Gastroesophageal sphincter (tissue), 4 donors: ENCODE data around the gene CCDC197. TPM values are rescaled to one million over a fixed set of nuclear protein-coding genes. Genes with fewer than 3 reads are reported as not detected.
A peak's percentile ranks its signal among the peaks of the same experiment; 100 is the strongest.

Experiments used
- ATAC-seq: fragments of 150-250 bp; one replicate; pipeline ENCODE4 v1.9.1; 2016; ENCODE audit warnings: mild to moderate bottlenecking, moderate library complexity
- H3K27ac ChIP-seq, 4 donors: fragments of 200-600 bp; sonication (generic) in 3 of 4; 1 replicate in 3 of 4; 2 replicates in 1 of 4; pipeline ENCODE4 v1.5.1; 2016 to 2019
- H3K27me3 ChIP-seq: fragments of 200-600 bp; sonication (generic); one replicate; pipeline ENCODE4 v1.5.1; 2019
- H3K36me3 ChIP-seq, 2 donors: fragments of 200-600 bp; sonication (generic); one replicate each; pipeline ENCODE4 v1.5.1; 2019; ENCODE audit warnings: control low read depth in 1 of 2
- H3K4me1 ChIP-seq, 3 donors: fragments of 200-600 bp; sonication (generic); 1 replicate in 2 of 3; 2 replicates in 1 of 3; pipeline ENCODE4 v1.5.1; 2016 to 2019; ENCODE audit warnings: control low read depth in 2 of 3
- H3K4me3 ChIP-seq, 2 donors: fragments of 200-600 bp; sonication (generic); one replicate each; pipeline ENCODE4 v1.5.1; 2019; ENCODE audit warnings: mild to moderate bottlenecking in 1 of 2, moderate library complexity in 1 of 2
- H3K9me3 ChIP-seq, 3 donors: fragments of 200-600 bp; sonication (generic); one replicate each; pipeline ENCODE4 v1.5.1; 2017 to 2019; ENCODE audit warnings: control low read depth in 2 of 3
- CTCF ChIP-seq, 4 experiments: fragments of 200-600 bp in 2 of 4; fragments of 450-650 bp in 2 of 4; sonication (generic) in 1 of 4; IDR thresholded peaks; one replicate each; pipeline ENCODE4 v1.5.1; 2017 to 2019; ENCODE audit warnings: antibody characterized with exemption in 4 of 4, mild to moderate bottlenecking in 2 of 4, moderate library complexity in 2 of 4
- EP300 ChIP-seq: sonication (generic); formaldehyde crosslinking; IDR thresholded peaks from one replicate; pipeline ENCODE4 v1.6.1; 2017; ENCODE audit warnings: antibody characterized with exemption, mild to moderate bottlenecking
- POLR2A ChIP-seq, 2 donors: fragments of 450-650 bp; IDR thresholded peaks; one replicate each; pipeline ENCODE4 v1.6.1; 2017; ENCODE audit warnings: antibody characterized with exemption in 2 of 2, mild to moderate bottlenecking in 2 of 2, moderate library complexity in 1 of 2
- POLR2AphosphoS5 ChIP-seq: sonication (generic); formaldehyde crosslinking; IDR thresholded peaks from one replicate; pipeline ENCODE4 v1.6.1; 2017; ENCODE audit warnings: antibody characterized with exemption
- WGBS, 2 donors: methylation state at CpG; one replicate each; pipeline ENCODE4 v1.1.5; 2018; ENCODE audit warnings: low coverage in 1 of 2; 5-methylcytosine and 5-hydroxymethylcytosine counted together
- total RNA-seq, 4 donors: library from RNA; depleted of rRNA; stranded (reverse); fragments of >200 nt; gene quantifications; one replicate each; pipeline ENCODE4 v1.1.0, GENCODE V29; 2016

CCDC197 gene
- total RNA-seq, 4 donors from 2014 or later = not detected

GRCh38 chr14:94030571-94030970 is 33.5 kb downstream of the CCDC197 start:
- no peak overlapping the region for H3K4me3 ChIP-seq
- no peak for ATAC-seq
- H3K27me3 ChIP-seq = no peaks in the 10 kb centered on the region
- no peak overlapping the region for H3K27ac ChIP-seq
- H3K9me3 ChIP-seq = no peaks in the 10 kb centered on the region
- H3K36me3 ChIP-seq = no peaks in the 10 kb centered on the region
- 84 to 86% methylated on average over 6 to 8 of the region's 14 CpGs for WGBS, 2 donors
- peaks cover 0 to 20% (median 8%) of the 10 kb centered on the region in 3 donors for H3K4me1 ChIP-seq
- TF ChIP-seq EP300 (no peak), POLR2A (IDR thresholded peaks at IDR 0.05) (no peak)

- no peak overlapping the region for H3K27ac ChIP-seq
- H3K36me3 ChIP-seq = no peaks in the 10 kb centered on the region
- WGBS, 2 donors = 86 to 88% methylated on average over 6 to 8 of the region's 8 CpGs
- no peaks in the 10 kb centered on the region for H3K27me3 ChIP-seq
- no peak overlapping the region for H3K4me3 ChIP-seq
- H3K9me3 ChIP-seq = no peaks in the 10 kb centered on the region
- H3K4me1 ChIP-seq = peaks cover 0 to 16% (median 8%) of the 10 kb centered on the region in 3 donors
- TF ChIP-seq POLR2AphosphoS5 = no peak
- no peak for TF ChIP-seq POLR2A (IDR thresholded peaks at IDR 0.05)
- TF ChIP-seq EP300 = no peak
- TF ChIP-seq CTCF (IDR thresholded peaks at IDR 0.05) = no peak
- ATAC-seq = no peak
These were observed 34.2 kb downstream of the CCDC197 start for GRCh38 chr14:94031161-94031882.

- Histone ChIP-seq H3K36me3 (no peaks in the 10 kb centered on the region), H3K27ac (no peak overlapping the region), H3K4me1 (peaks cover 0 to 10% (median 4%) of the 10 kb centered on the region in 3 donors), H3K27me3 (no peaks in the 10 kb centered on the region), H3K9me3 (no peaks in the 10 kb centered on the region), H3K4me3 (no peak overlapping the region)
- no peak for ATAC-seq
- TF ChIP-seq CTCF (IDR thresholded peaks at IDR 0.05) (no peak), POLR2AphosphoS5 (no peak), EP300 (no peak), POLR2A (IDR thresholded peaks at IDR 0.05) (no peak)
- WGBS, 2 donors = 83 to 94% methylated on average over 2 to 4 of the region's 7 CpGs
These were observed 34.8 kb downstream of the CCDC197 start for GRCh38 chr14:94031883-94032279.

- H3K9me3 ChIP-seq = no peaks in the 10 kb centered on the region
- WGBS, 2 donors = 72 to 93% methylated on average over 2 to 3 of the region's 3 CpGs
- no peak overlapping the region for H3K4me3 ChIP-seq
- no peaks in the 10 kb centered on the region for H3K4me1 ChIP-seq
- TF ChIP-seq POLR2AphosphoS5 = no peak
- H3K27me3 ChIP-seq = no peaks in the 10 kb centered on the region
- no peak for ATAC-seq
- H3K27ac ChIP-seq = no peak overlapping the region
- no peaks in the 10 kb centered on the region for H3K36me3 ChIP-seq
These were observed 37.8 kb downstream of the CCDC197 start for GRCh38 chr14:94034886-94035285.

GRCh38 chr14:94036313-94037167 is 39.4 kb downstream of the CCDC197 start:
- Histone ChIP-seq H3K27me3 (no peaks in the 10 kb centered on the region), H3K27ac (no peak overlapping the region), H3K4me1 (peaks cover 0 to 1% (median 0%) of the 10 kb centered on the region in 3 donors), H3K4me3 (no peak overlapping the region), H3K9me3 (no peaks in the 10 kb centered on the region), H3K36me3 (no peaks in the 10 kb centered on the region)
- peak; percentile 79 for ATAC-seq
- 21 to 33% methylated on average over 6 to 7 of the region's 12 CpGs for WGBS, 2 donors
- TF ChIP-seq POLR2A (IDR thresholded peaks at IDR 0.05) (no peak), CTCF (IDR thresholded peaks at IDR 0.05) (peak in 3 of 4 experiments; percentile 81 to 86 (median 82))
